Germinal center (tissue), 1 donor: ENCODE measurements around the gene MSI2.
A peak's percentile ranks its signal among the peaks of the same experiment; 100 is the strongest.

Source experiments
- DNase-seq: peaks from one replicate; pipeline ENCODE4 v3.0.0; 2012; ENCODE audit warnings: mixed read lengths, low spot score

MSI2 gene

GRCh38 chr17:57721967-57722703 is 465.8 kb downstream of the MSI2 start:
- no peak for DNase-seq

- no peak for DNase-seq
These were observed 466.4 kb downstream of the MSI2 start for GRCh38 chr17:57722704-57723043.

- no peak for DNase-seq
These were observed 467.2 kb downstream of the MSI2 start for GRCh38 chr17:57723427-57724025.

- DNase-seq: peak; percentile 35
These were observed 467.9 kb downstream of the MSI2 start for GRCh38 chr17:57724026-57724728.

- DNase-seq: no peak
These were observed 468.4 kb downstream of the MSI2 start for GRCh38 chr17:57724729-57725125.

GRCh38 chr17:57726213-57726790 is 470.0 kb downstream of the MSI2 start:
- DNase-seq: no peak

- no peak for DNase-seq
These were observed 470.5 kb downstream of the MSI2 start for GRCh38 chr17:57726838-57727237.

GRCh38 chr17:57727630-57728175 is 471.4 kb downstream of the MSI2 start:
- DNase-seq: no peak

GRCh38 chr17:57730026-57730701 is 473.8 kb downstream of the MSI2 start:
- DNase-seq: no peak

- no peak for DNase-seq
These were observed 475.7 kb downstream of the MSI2 start for GRCh38 chr17:57732062-57732461.

GRCh38 chr17:57733085-57733484 is 476.8 kb downstream of the MSI2 start:
- DNase-seq: no peak
